Activated CD4-positive, alpha-beta memory T cell treated with anti-CD3 and anti-CD28 coated beads, Interleukin-2, amount 10 ng/mL, durations not matched to agents 7 days and 5 days (primary cell): ENCODE results near the gene NRGN. TPM values are rescaled to one million over a fixed set of nuclear protein-coding genes. Genes with fewer than 3 reads are reported as not detected.
A peak's percentile ranks its signal among the peaks of the same experiment; 100 is the strongest.
"Not testable (repeated sequence)": the region's sequence is repeated elsewhere in the genome, so short reads cannot be mapped to it uniquely, and the experiment has no call there.

ENCODE experiments used
- CTCF ChIA-PET: fragments of 350-600 bp; sonication (Branson Sonifier 250); formaldehyde crosslinking; loops from one replicate; lab custom pipeline; 2021; ENCODE audit warnings: antibody characterized with exemption, inconsistent platforms; lab: Charles Lee
- POLR2A ChIA-PET: fragments of 350-600 bp; sonication (Branson Sonifier 250); formaldehyde crosslinking; loops from one replicate; lab custom pipeline; 2021; ENCODE audit warnings: antibody characterized with exemption; lab: Charles Lee
- DNase-seq: peaks from one replicate; pipeline ENCODE4 v3.0.0-alpha.2; 2020
- H3K27ac Mint-ChIP-seq: one replicate; pipeline ENCODE4 v1.8.0; 2021; ENCODE audit warnings: mild to moderate bottlenecking, mixed read lengths
- H3K27me3 Mint-ChIP-seq: one replicate; pipeline ENCODE4 v1.8.0; 2021; ENCODE audit warnings: mixed read lengths
- H3K36me3 Mint-ChIP-seq: one replicate; pipeline ENCODE4 v1.8.0; 2021; ENCODE audit warnings: low read depth, mixed read lengths
- H3K4me1 Mint-ChIP-seq: one replicate; pipeline ENCODE4 v1.8.0; 2021; ENCODE audit warnings: mixed read lengths
- H3K4me3 Mint-ChIP-seq: one replicate; pipeline ENCODE4 v1.8.0; 2021; ENCODE audit warnings: mild to moderate bottlenecking, mixed read lengths
- H3K9me3 Mint-ChIP-seq: one replicate; pipeline ENCODE4 v1.8.0; 2021; ENCODE audit warnings: mixed read lengths
- total RNA-seq, 2 experiments: library from RNA; stranded (reverse); gene quantifications; one replicate each; pipeline ENCODE4 v1.2.3, GENCODE V29; 2021

Gene NRGN
- total RNA-seq, 2 experiments from 2014 or later = 7.3 to 8.4 TPM

DNA sequence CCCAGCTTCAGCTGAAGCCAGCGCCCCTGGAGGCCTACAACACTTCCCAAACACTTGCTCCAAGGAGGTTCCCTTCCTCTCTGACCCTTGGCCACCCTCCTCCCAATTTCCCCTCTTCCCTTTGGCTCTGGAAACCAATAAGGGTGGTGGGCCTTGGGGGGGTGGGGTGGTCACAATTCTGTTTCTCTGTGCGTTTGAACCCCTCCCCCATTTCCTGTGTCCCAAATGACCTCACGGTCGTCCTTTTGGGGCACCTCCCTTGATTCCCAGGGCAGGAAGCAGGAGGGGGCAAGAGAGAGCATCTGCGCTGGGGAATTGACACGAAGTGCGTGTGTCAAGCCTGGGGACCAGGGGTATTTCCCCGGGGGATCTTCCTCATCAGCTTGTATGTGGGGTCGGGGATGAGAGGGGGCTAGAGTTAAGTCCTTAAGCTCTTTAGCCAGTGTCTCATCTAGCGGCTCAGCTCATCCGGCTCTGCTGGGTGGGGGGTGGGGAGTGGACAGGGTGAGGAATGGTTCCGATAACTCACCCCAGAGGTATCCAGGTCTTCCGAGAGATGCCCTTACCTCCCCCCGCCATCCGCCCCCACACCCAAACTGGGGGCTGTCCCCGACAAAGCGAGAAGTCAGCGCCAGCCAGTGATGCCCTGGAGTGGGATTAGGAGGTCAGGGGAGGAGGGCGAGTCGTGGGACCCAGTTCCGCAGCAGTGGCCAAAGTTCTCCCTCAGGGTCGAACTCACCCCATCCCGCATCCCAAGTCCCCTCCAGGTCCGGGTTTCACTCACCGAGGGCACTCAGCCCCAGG, 21.8 kb downstream of the NRGN start:
- H3K9me3 Mint-ChIP-seq = no peaks in the 10 kb centered on the region
- peaks cover 18% of the 10 kb centered on the region for H3K4me1 Mint-ChIP-seq
- H3K27ac Mint-ChIP-seq = no peak overlapping the region
- peak overlapping the region; percentile 58 for H3K4me3 Mint-ChIP-seq
- CTCF ChIA-PET = interaction anchor here (0.6 to 5.2 kb wide), 9 partner anchors 15 to 123 kb away, joined by 3 to 72 read pairs (median 8); partner anchors contain the start of genes MSANTD2, SIAE and SPA17
- POLR2A ChIA-PET = interaction anchor here (0.5 to 3.4 kb wide), 5 partner anchors 9 to 83 kb away, joined by 3 to 15 read pairs (median 4); partner anchors contain the start of genes MSANTD2 and VSIG2
- H3K27me3 Mint-ChIP-seq = peaks cover 46% of the 10 kb centered on the region
- DNase-seq = no peak
- H3K36me3 Mint-ChIP-seq = no peaks in the 10 kb centered on the region

GRCh38 chr11:124762105-124762623, 22.4 kb downstream of the NRGN start, which contains the start of gene ESAM:
ESAM (minus strand) TSS chr11:124762290; CDS start chr11:124762154, 136 bp downstream.
- H3K36me3 Mint-ChIP-seq = peaks cover 3% of the 10 kb centered on the region
- no peaks in the 10 kb centered on the region for H3K9me3 Mint-ChIP-seq
- no peak within 1 kb of the TSS for H3K27ac Mint-ChIP-seq
- H3K27me3 Mint-ChIP-seq = peaks cover 40% of the 10 kb centered on the region
- H3K4me3 Mint-ChIP-seq = peak within 1 kb of the TSS; percentile 84
- POLR2A ChIA-PET = interaction anchor here (1.0 to 3.4 kb wide), 8 partner anchors 10 to 93 kb away, joined by 3 to 15 read pairs (median 4); partner anchors contain the start of genes MSANTD2, NRGN and VSIG2
- CTCF ChIA-PET = interaction anchor here (0.6 to 5.7 kb wide), 21 partner anchors 8 to 139 kb away, joined by 3 to 72 read pairs (median 6); partner anchors contain the start of genes MSANTD2, NRGN, ROBO3 and SIAE
- peak; percentile 76 for DNase-seq
- peaks cover 18% of the 10 kb centered on the region for H3K4me1 Mint-ChIP-seq

- Mint-ChIP-seq H3K36me3 (peaks cover 3% of the 10 kb centered on the region), H3K27ac (no peak overlapping the region), H3K4me1 (peaks cover 18% of the 10 kb centered on the region), H3K27me3 (peaks cover 35% of the 10 kb centered on the region), H3K9me3 (no peaks in the 10 kb centered on the region), H3K4me3 (peak overlapping the region; percentile 84)
- ChIA-PET CTCF (interaction anchor here (0.6 to 5.7 kb wide), 27 partner anchors 9 to 1511 kb away, joined by 3 to 72 read pairs (median 6); partner anchors contain the start of genes MSANTD2, NRGN, ROBO3 and SIAE), POLR2A (interaction anchor here (1.0 to 3.4 kb wide), 7 partner anchors 10 to 94 kb away, joined by 3 to 15 read pairs (median 5); partner anchors contain the start of genes MSANTD2, NRGN and VSIG2)
- DNase-seq = no peak
Observed at GRCh38 chr11:124762624-124763155, 22.9 kb downstream of the NRGN start.

GRCh38 chr11:124763156-124763947, 23.6 kb downstream of the NRGN start:
- Mint-ChIP-seq H3K9me3 (no peaks in the 10 kb centered on the region), H3K27me3 (peaks cover 29% of the 10 kb centered on the region), H3K27ac (no peak overlapping the region), H3K4me3 (peak overlapping the region; percentile 84), H3K36me3 (peaks cover 3% of the 10 kb centered on the region), H3K4me1 (peaks cover 16% of the 10 kb centered on the region)
- DNase-seq = peak; percentile 85
- CTCF ChIA-PET = interaction anchor here (0.6 to 5.7 kb wide), 36 partner anchors 8 to 1510 kb away, joined by 3 to 72 read pairs (median 5); partner anchors contain the start of genes MSANTD2, NRGN, ROBO3 and SIAE
- POLR2A ChIA-PET = interaction anchor here (1.0 to 3.4 kb wide), 7 partner anchors 11 to 94 kb away, joined by 3 to 15 read pairs (median 5); partner anchors contain the start of genes MSANTD2, NRGN and VSIG2

GRCh38 chr11:124766156-124766555, 26.4 kb downstream of the NRGN start:
- no peak for DNase-seq
- Mint-ChIP-seq H3K4me1 (peaks cover 7% of the 10 kb centered on the region), H3K36me3 (peaks cover 5% of the 10 kb centered on the region), H3K9me3 (no peaks in the 10 kb centered on the region), H3K27ac (no peak overlapping the region), H3K4me3 (no peak overlapping the region), H3K27me3 (peaks cover 8% of the 10 kb centered on the region)
- CTCF ChIA-PET = interaction anchor here (0.6 to 5.7 kb wide), 4 partner anchors 22 to 1115 kb away, joined by 3 to 60 read pairs (median 3); no protein-coding TSS in a partner anchor
- POLR2A ChIA-PET = no interaction called here

GRCh38 chr11:124768914-124769313, 29.2 kb downstream of the NRGN start:
- CTCF ChIA-PET = interaction anchor here (0.5 to 1.4 kb wide), 5 partner anchors 11 to 155 kb away, joined by 3 to 4 read pairs (median 4); no protein-coding TSS in a partner anchor
- no peak overlapping the region for H3K27ac Mint-ChIP-seq

DNA sequence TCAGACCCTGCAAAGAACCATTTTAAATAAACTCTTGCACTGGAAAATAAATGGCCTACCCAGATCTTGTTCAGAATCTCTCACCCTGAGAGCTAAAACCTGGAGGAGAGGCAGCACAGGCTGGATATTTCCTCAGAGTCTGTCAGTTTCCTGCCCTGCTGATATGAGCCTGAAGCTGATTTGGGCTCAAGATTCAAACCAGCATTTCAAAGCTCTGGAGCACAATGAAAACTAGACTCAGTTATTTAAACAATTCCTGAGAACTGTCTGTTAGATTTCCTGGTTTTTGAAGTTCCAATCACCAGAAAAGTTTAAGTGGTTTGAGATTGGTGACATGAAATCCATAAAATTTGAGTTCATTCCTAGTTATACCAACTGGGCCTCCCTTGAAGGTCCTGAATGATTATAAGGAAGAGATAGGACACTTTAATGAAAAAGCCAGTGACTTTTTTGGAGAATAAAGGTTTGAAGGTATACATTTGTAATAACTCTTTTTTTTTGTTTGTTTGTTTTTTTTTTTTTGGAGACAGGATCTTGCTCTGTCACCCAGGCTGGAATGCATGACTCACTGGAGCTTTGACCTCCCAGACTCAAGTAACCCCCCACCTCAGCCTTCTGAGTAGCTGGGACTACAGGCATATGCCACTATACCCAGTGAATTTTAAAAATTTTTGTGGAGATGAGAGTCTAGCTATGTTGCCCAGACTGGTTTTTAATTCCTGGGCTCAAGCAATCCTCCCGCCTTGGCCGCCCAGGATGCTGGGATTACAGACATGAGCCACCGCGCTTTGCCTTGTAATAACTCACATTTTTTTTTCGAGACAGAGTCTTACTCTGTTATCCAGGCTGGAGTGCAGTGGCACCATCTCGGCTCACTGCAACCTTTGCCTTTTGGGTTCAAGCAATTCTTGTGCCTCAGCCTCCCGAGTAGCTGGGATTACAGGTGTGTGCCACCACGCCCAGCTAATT, 30.3 kb downstream of the NRGN start:
- peaks cover 12% of the 10 kb centered on the region for H3K36me3 Mint-ChIP-seq
- no peaks in the 10 kb centered on the region for H3K27me3 Mint-ChIP-seq
- ChIA-PET POLR2A (interaction anchor here (1.2 to 1.3 kb wide), 2 partner anchors 21 to 23 kb away, joined by 4 read pairs; no protein-coding TSS in a partner anchor), CTCF (interaction anchor here (1.0 to 1.4 kb wide), 4 partner anchors 12 to 100 kb away, joined by 3 to 4 read pairs (median 3); no protein-coding TSS in a partner anchor)
- no peak for DNase-seq
- H3K27ac Mint-ChIP-seq = no peak overlapping the region
- H3K4me3 Mint-ChIP-seq = no peak overlapping the region
- no peaks in the 10 kb centered on the region for H3K4me1 Mint-ChIP-seq
- H3K9me3 Mint-ChIP-seq = no peaks in the 10 kb centered on the region

More at GRCh38 chr11:124768914-124769313, 29.2 kb downstream of the NRGN start:
- Mint-ChIP-seq H3K27me3 (no peaks in the 10 kb centered on the region), H3K4me1 (no peaks in the 10 kb centered on the region), H3K9me3 (no peaks in the 10 kb centered on the region), H3K4me3 (no peak overlapping the region), H3K36me3 (peaks cover 12% of the 10 kb centered on the region)
- POLR2A ChIA-PET = no interaction called here
- DNase-seq = no peak

- H3K4me1 Mint-ChIP-seq, H3K27me3 Mint-ChIP-seq, H3K27ac Mint-ChIP-seq, H3K9me3 Mint-ChIP-seq, POLR2A ChIA-PET, H3K4me3 Mint-ChIP-seq, DNase-seq, CTCF ChIA-PET: not testable (repeated sequence)
- peaks cover 12% of the 10 kb centered on the region for H3K36me3 Mint-ChIP-seq
Observed at GRCh38 chr11:124770959-124771358, 31.2 kb downstream of the NRGN start.

DNA sequence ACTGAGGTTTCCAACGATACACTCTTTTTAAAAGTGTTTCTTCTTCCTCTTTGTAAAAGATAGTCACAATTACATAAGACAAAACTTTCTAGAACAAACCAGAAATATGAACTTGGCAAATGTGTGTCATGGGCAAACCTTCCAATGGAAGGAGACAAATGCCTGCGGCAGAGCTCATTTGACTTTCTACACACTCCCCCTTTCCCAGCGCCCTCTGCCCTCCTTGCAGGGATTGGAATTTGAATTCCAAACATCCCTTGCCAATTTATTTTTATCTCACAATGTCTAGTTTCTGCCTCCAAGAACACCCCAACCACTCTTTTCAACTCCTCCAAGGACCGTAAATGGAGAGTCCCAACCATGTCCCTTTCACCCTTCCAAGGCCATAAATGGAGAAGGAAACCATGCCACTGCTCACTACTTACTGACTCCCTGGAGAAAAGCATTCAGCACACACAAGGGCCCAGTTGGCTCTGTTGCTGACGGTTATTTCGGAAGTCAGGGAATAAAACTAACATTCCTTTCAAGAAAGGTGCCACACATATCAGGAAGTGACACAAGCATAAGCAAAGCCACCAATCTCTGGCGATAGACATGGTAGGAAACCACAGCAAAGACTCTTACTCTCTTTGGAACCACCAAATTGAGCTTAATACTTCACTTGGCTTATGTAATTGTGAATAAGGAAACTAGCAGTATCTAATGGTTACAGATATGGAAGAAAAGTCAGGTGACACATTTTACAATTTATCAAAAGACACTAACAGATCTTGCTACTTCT, 37.3 kb downstream of the NRGN start:
- Mint-ChIP-seq H3K9me3 (no peaks in the 10 kb centered on the region), H3K27ac (no peak overlapping the region), H3K27me3 (no peaks in the 10 kb centered on the region), H3K36me3 (peaks cover 3% of the 10 kb centered on the region), H3K4me1 (peaks cover 13% of the 10 kb centered on the region), H3K4me3 (no peak overlapping the region)
- DNase-seq = no peak
- ChIA-PET CTCF (interaction anchor here (0.9 kb wide), 1 partner anchor 59 kb away, joined by 3 read pairs; no protein-coding TSS in a partner anchor), POLR2A (no interaction called here)

- no peak overlapping the region for H3K4me3 Mint-ChIP-seq
- no peaks in the 10 kb centered on the region for H3K27me3 Mint-ChIP-seq
- peaks cover 13% of the 10 kb centered on the region for H3K4me1 Mint-ChIP-seq
- POLR2A ChIA-PET = no interaction called here
- H3K36me3 Mint-ChIP-seq = peaks cover 2% of the 10 kb centered on the region
- no peaks in the 10 kb centered on the region for H3K9me3 Mint-ChIP-seq
- no peak overlapping the region for H3K27ac Mint-ChIP-seq
- CTCF ChIA-PET = interaction anchor here (0.8 to 2.2 kb wide), 3 partner anchors 15 to 109 kb away, joined by 3 to 5 read pairs (median 3); no protein-coding TSS in a partner anchor
- no peak for DNase-seq
Observed at GRCh38 chr11:124778281-124778680, 38.5 kb downstream of the NRGN start.
